HG02970 (cell line): Measurements from ENCODE around the gene SRMS.
"Not testable (repeated sequence)": the region's sequence is repeated elsewhere in the genome, so short reads cannot be mapped to it uniquely, and the experiment has no call there.

Source experiments
- ATAC-seq: cut with Tn5 transposase; IDR thresholded peaks from one replicate; pipeline ENCODE4 v1.9.1; 2021; ENCODE audit warnings: mild to moderate bottlenecking, moderate library complexity, moderate number of reproducible peaks; ENCODE audit not compliant: unreplicated experiment, low FRiP score

SRMS gene

DNA sequence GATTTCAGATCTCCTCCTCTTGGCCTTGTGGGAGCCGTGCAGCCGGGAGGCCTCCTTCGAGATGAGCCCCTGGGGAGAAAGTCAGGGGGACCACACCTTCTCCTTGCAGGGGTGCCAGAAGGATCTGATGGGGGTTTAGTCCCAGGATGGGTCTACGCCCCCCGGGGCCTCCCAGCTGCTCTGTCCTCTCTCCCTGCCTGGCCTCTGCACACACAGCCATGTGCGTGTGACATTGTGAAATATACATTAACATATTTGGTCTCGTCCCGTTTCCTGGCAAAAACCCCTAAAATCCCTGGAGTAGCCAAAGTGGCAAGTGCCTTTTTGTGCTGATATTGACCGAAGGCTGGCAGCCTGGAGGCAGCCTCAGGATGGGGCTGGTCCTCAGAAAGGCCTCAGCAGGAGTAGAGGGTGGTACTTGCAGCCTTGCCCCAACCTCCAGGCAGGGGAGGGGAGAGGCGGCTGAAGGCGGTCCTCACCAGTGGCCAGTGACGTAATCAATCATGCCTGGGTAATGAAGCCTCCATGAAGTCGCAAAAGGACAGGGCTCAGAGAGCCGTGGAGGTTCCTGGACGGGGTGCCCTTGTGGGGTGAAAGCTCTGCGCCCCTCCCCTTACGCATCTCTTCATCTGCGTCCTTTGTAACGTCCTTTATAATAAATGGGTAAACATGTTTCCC is 31.6 kb upstream of the SRMS start:
- no peak for ATAC-seq

GRCh38 chr20:63578224-63579016 is 30.9 kb upstream of the SRMS start:
- ATAC-seq = no peak

- ATAC-seq = no peak
Observed at GRCh38 chr20:63577317-63577894, 29.9 kb upstream of the SRMS start.

DNA sequence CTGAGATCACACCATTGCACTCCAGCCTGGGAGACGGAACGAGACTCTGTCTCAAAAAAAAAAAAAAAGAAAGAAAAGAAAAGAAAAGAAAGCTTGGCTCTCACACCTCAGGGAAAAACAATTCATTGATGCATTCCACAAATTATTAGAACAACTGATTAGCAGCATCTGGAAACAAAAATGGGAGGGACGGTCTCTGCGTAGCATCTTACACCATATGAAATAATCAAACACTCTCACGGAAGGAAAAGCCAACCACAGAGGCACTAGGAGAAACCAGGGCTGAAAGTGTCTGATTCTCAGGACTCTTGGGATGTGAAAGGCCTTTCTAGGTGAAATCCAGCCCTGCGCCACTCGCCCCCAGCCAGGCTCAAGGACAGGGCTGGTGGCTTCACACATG is 28.8 kb upstream of the SRMS start:
- ATAC-seq = no peak

DNA sequence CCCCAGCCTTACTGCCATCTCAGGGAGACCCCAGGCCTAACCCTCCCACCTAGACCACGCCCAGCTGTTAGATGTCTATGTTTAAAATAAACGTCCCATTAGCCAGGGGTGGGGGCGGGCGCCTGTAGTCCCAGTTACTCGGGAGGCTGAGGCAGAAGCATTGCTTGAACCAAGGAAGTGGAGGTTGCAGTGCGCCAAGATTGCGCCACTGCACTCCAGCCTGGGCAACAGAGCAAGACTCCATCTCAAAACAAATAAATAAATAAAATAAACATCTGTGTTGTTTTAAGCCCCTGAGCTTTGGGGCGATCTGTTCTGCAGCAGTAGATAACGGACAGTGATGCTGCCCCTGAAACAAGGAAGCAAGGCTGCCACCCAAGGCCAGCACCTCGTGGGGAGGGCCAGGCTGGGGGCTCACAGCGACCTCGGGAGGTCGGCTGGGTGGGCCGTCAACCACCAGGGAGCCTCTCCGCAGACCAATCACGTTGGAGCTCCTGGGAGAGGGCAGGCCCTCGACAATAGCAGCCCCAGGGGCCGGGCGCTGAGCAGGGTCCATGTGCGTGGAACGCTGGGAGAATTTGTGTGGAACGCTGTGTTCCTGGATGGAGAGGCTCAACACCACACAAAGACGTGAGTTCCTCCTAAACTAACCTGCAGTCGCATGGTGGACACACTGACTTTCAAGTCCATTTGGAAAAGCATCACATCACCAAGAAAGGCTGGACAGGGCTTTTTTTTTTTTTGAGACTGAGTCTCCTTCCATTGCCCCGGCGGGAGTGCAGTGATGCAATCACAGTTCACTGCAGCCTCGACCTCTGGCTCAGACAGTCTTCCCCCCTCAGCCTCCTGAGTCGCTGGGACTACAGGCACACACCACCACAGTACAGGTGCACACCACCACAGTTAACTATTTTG is 27.5 kb upstream of the SRMS start:
- no peak for ATAC-seq

DNA sequence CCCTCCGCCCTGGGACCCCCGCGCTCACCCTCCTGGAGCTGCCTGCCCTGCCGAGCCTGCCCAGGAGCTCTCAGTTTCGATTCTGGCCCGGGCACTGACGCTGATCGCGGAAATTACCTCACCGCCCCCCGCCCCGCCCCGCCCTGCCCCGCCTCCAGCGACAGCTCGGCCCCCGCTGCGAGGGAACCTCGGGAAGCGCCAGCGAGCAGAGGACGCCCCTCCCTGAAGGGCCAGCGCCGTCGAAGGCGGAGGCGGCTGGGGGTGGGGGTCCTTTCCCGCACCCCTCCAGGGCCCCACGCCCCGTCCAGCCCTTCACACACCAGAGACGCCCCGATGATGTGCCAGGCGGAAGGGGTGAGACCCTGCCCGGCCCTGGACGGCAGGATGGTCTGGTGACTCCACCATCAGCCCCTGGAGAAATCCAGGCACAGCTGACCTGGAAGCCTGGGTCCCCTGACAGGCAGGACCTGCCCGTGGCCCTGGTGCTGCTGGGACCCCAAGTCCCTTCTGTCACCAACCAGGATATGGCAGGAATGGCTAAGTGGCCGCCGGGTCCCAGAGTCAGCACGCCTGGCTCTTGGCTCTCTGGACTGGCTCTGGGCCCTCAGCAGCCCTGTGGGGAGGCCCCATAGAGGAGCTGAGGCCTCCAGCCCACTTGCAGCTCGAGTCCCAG is 26.7 kb upstream of the SRMS start, which contains the start of gene HELZ2:
HELZ2 (minus strand) TSS at position 84 of the 673 bp plus-strand sequence. CDS start 1,854 bp downstream, outside the sequence.
- ATAC-seq = no peak

GRCh38 chr20:63573647-63574131 is 26.1 kb upstream of the SRMS start:
- ATAC-seq = no peak

- ATAC-seq = no peak
Observed at GRCh38 chr20:63572788-63573646, 25.5 kb upstream of the SRMS start.

- no peak for ATAC-seq
Observed at GRCh38 chr20:63572071-63572787, 24.7 kb upstream of the SRMS start.

DNA sequence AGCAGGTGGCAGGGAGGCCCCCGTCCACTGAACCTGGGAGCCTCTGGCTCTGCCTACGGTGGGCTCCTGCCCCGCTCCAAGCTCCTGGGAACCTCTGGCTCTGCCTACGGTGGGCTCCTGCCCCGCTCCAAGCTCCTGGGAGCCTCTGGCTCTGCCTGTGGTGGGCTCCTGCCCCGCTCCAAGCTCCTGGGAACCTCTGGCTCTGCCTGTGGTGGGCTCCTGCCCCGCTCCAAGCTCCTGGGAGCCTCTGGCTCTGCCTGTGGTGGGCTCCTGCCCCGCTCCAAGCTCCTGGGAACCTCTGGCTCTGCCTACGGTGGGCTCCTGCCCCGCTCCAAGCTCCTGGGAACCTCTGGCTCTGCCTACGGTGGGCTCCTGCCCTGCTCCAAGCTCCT is 23.5 kb upstream of the SRMS start:
- ATAC-seq = not testable (repeated sequence)

GRCh38 chr20:63570281-63571086 is 22.9 kb upstream of the SRMS start:
- no peak for ATAC-seq

- no peak for ATAC-seq
Observed at GRCh38 chr20:63568986-63569949, 21.7 kb upstream of the SRMS start.

- peak; percentile 39 for ATAC-seq
Observed at GRCh38 chr20:63568170-63568981, 20.8 kb upstream of the SRMS start.

- peak; percentile 62 for ATAC-seq
Observed at GRCh38 chr20:63567386-63568169, 20.0 kb upstream of the SRMS start.

DNA sequence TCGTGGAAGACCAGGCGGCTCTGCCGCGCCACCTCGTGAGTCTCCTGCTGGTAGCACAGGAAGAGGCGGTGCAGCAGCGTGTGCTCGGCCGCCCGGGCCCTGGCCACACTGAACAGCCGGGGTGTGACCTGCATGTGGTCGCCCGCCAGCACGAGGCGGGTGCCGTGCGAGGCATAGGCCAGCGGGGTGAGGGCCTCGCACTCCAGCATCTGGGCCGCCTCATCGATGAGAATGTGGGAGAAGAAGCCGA is 19.5 kb upstream of the SRMS start:
- ATAC-seq = no peak
